ENCODE measurements around the gene DRAM2. TPM values are rescaled to one million over a fixed set of nuclear protein-coding genes. Genes with fewer than 3 reads are reported as not detected.

The DRAM2 gene
- total RNA-seq, 1 donor from 2014 or later: 39.7 TPM

GRCh38 chr1:111154021-111154999, 14.4 kb upstream of the DRAM2 start:
- H3K36me3 Mint-ChIP-seq (ENCODE audit: unreplicated experiment): peaks cover 5% of the 10 kb centered on the region
- H3K4me1 Mint-ChIP-seq (ENCODE audit: low read depth, unreplicated experiment): no peaks in the 10 kb centered on the region
- no peaks in the 10 kb centered on the region for H3K9me3 Mint-ChIP-seq (ENCODE audit: unreplicated experiment)
- no peak overlapping the region for H3K4me3 Mint-ChIP-seq (ENCODE audit: unreplicated experiment)
- H3K27ac Mint-ChIP-seq (ENCODE audit: unreplicated experiment): no peak overlapping the region
- no peaks in the 10 kb centered on the region for H3K27me3 Mint-ChIP-seq (ENCODE audit: unreplicated experiment)
- DNase-seq: no peak
- TF ChIP-seq, protein P1, sequence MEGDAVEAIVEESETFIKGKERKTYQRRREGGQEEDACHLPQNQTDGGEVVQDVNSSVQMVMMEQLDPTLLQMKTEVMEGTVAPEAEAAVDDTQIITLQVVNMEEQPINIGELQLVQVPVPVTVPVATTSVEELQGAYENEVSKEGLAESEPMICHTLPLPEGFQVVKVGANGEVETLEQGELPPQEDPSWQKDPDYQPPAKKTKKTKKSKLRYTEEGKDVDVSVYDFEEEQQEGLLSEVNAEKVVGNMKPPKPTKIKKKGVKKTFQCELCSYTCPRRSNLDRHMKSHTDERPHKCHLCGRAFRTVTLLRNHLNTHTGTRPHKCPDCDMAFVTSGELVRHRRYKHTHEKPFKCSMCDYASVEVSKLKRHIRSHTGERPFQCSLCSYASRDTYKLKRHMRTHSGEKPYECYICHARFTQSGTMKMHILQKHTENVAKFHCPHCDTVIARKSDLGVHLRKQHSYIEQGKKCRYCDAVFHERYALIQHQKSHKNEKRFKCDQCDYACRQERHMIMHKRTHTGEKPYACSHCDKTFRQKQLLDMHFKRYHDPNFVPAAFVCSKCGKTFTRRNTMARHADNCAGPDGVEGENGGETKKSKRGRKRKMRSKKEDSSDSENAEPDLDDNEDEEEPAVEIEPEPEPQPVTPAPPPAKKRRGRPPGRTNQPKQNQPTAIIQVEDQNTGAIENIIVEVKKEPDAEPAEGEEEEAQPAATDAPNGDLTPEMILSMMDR (IDR thresholded peaks at IDR 0.05; ENCODE audit: partially characterized antibody, unreplicated experiment): no peak

DNA sequence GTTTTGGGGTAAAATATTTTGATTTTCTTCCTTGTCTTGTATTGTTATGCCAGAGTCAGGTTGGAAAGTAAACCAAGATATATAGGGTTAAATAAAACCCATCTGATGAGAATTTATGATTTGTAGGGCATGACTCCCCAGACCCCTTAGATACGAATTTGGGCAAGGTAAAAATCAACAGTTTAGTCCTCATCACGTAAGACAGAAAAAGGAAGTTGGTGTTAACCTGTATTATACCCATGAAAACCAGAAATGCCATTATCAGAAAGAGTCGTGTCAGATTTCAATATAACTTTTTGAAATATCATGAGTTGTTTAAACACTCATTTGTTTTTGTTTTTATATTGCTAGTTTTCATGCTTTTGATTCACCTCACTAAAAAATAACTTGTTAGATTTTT, 11.9 kb upstream of the DRAM2 start:
- no peak for DNase-seq
- H3K36me3 Mint-ChIP-seq (ENCODE audit: unreplicated experiment): peaks cover 5% of the 10 kb centered on the region
- H3K27me3 Mint-ChIP-seq (ENCODE audit: unreplicated experiment): no peaks in the 10 kb centered on the region
- no peak overlapping the region for H3K27ac Mint-ChIP-seq (ENCODE audit: unreplicated experiment)
- H3K4me1 Mint-ChIP-seq (ENCODE audit: low read depth, unreplicated experiment): no peaks in the 10 kb centered on the region
- TF ChIP-seq, protein P1 (IDR thresholded peaks at IDR 0.05; ENCODE audit: partially characterized antibody, unreplicated experiment): no peak
- no peaks in the 10 kb centered on the region for H3K9me3 Mint-ChIP-seq (ENCODE audit: unreplicated experiment)
- no peak overlapping the region for H3K4me3 Mint-ChIP-seq (ENCODE audit: unreplicated experiment)

- no peak for DNase-seq
- Mint-ChIP-seq H3K27me3 (ENCODE audit: unreplicated experiment) (no peaks in the 10 kb centered on the region), H3K36me3 (ENCODE audit: unreplicated experiment) (peaks cover 1% of the 10 kb centered on the region), H3K4me1 (ENCODE audit: low read depth, unreplicated experiment) (no peaks in the 10 kb centered on the region), H3K4me3 (ENCODE audit: unreplicated experiment) (no peak overlapping the region), H3K9me3 (ENCODE audit: unreplicated experiment) (no peaks in the 10 kb centered on the region), H3K27ac (ENCODE audit: unreplicated experiment) (no peak overlapping the region)
- TF ChIP-seq, protein P1 (IDR thresholded peaks at IDR 0.05; ENCODE audit: partially characterized antibody, unreplicated experiment): no peak
Observed at GRCh38 chr1:111148376-111148881, 8.5 kb upstream of the DRAM2 start.

GRCh38 chr1:111147948-111148347, 8.1 kb upstream of the DRAM2 start:
- no peaks in the 10 kb centered on the region for H3K9me3 Mint-ChIP-seq (ENCODE audit: unreplicated experiment)
- TF ChIP-seq, protein P1 (IDR thresholded peaks at IDR 0.05; ENCODE audit: partially characterized antibody, unreplicated experiment): no peak
- no peak overlapping the region for H3K27ac Mint-ChIP-seq (ENCODE audit: unreplicated experiment)
- H3K27me3 Mint-ChIP-seq (ENCODE audit: unreplicated experiment): no peaks in the 10 kb centered on the region
- H3K36me3 Mint-ChIP-seq (ENCODE audit: unreplicated experiment): no peaks in the 10 kb centered on the region
- no peak overlapping the region for H3K4me3 Mint-ChIP-seq (ENCODE audit: unreplicated experiment)
- peaks cover 3% of the 10 kb centered on the region for H3K4me1 Mint-ChIP-seq (ENCODE audit: low read depth, unreplicated experiment)
- no peak for DNase-seq

All from glutamatergic neuron (in vitro differentiated cells).